ENCODE data around the gene SCAND1.

DNA sequence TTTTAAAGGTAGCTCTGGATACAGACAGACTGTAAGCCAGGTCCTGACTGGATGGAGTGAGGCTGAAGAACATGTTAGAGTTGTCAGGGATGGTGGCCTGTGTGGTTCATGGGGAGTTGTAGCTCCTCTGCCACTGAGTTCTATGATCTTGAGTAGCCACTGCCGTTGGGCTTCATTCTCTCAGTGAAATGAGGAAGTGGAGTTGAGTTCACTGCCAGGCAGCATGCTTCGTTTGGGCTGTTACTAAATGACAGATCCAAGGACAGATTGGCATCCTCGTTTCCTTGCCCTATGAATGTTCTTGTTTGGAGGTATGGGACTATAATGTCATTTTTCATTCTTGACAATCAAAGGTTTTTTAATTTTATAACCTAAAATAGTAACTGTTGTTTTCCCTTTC is 37.2 kb downstream of the SCAND1 start:
- TF ChIP-seq YY1 (IDR thresholded peaks at IDR 0.05; ENCODE audit: insufficient read depth, insufficient read length) = no peak
- TF ChIP-seq ZNF274 (IDR thresholded peaks at IDR 0.05; ENCODE audit: low read depth, low read length) = no peak
